HepG2 (cell line): ENCODE data around the gene PRM3. TPM values are rescaled to one million over a fixed set of nuclear protein-coding genes. Genes with fewer than 3 reads are reported as not detected.

Experiments
- BCL6 ChIP-seq: IDR thresholded peaks from 2 replicates; pipeline ENCODE4 v1.6.1; 2016; ENCODE audit warnings: missing genetic modification reagents, missing compliant biosample characterization
- NCOA5 ChIP-seq: sonication (generic); formaldehyde crosslinking; IDR thresholded peaks from 2 replicates; pipeline ENCODE4 v1.4.0; 2020; ENCODE audit warnings: missing genetic modification reagents
- RXRA ChIP-seq: sonication (generic); formaldehyde crosslinking; IDR thresholded peaks from 2 replicates; pipeline ENCODE4 v1.5.1; 2020; ENCODE audit warnings: missing genetic modification reagents
- SIX1 ChIP-seq: sonication (generic); formaldehyde crosslinking; IDR thresholded peaks from 2 replicates; pipeline ENCODE4 v1.4.0; 2020; ENCODE audit warnings: missing genetic modification reagents, borderline replicate concordance
- SRSF9 ChIP-seq: fragments of 200-400 bp; formaldehyde crosslinking; IDR thresholded peaks from 2 replicates; pipeline ENCODE4 v1.6.1; 2018; ENCODE audit warnings: borderline replicate concordance, mild to moderate bottlenecking, low read depth, low read length; ENCODE audit not compliant: insufficient read depth, poor library complexity, severe bottlenecking
- TCF12 ChIP-seq, 2 experiments: fragments of 450-650 bp in 1 of 2; sonication (generic) in 1 of 2; formaldehyde crosslinking in 1 of 2; IDR thresholded peaks; 2 replicates each; pipeline versions ENCODE4 v1.6.1 to v1.8.0; 2017 to 2022; ENCODE audit warnings: antibody characterized with exemption in 1 of 2, mild to moderate bottlenecking in 1 of 2, missing genetic modification reagents in 1 of 2, moderate library complexity in 1 of 2
- THRA ChIP-seq: sonication (generic); formaldehyde crosslinking; IDR thresholded peaks from 2 replicates; pipeline ENCODE4 v1.4.0; 2020; ENCODE audit warnings: missing genetic modification reagents, borderline replicate concordance
- ZBED4 ChIP-seq: sonication (generic); formaldehyde crosslinking; IDR thresholded peaks from 2 replicates; pipeline ENCODE4 v1.4.0; 2020; ENCODE audit warnings: missing genetic modification reagents, borderline replicate concordance
- ZFP36L1 ChIP-seq: sonication (generic); formaldehyde crosslinking; IDR thresholded peaks from 2 replicates; pipeline ENCODE4 v1.8.0; 2022; ENCODE audit warnings: mild to moderate bottlenecking, missing genetic modification reagents, moderate library complexity
- ZNF276 ChIP-seq: sonication (generic); formaldehyde crosslinking; IDR thresholded peaks from 2 replicates; pipeline ENCODE4 v1.4.0; 2020; ENCODE audit warnings: mild to moderate bottlenecking, low read depth, missing genetic modification reagents
- ZNF280B ChIP-seq: sonication (generic); formaldehyde crosslinking; IDR thresholded peaks from 2 replicates; pipeline ENCODE4 v1.5.0; 2020; ENCODE audit warnings: missing genetic modification reagents, mild to moderate bottlenecking, borderline replicate concordance
- ZNF414 ChIP-seq: sonication (generic); formaldehyde crosslinking; IDR thresholded peaks from 2 replicates; pipeline ENCODE4 v1.5.0; 2020; ENCODE audit warnings: missing genetic modification reagents
- ZNF724P ChIP-seq: sonication (generic); formaldehyde crosslinking; IDR thresholded peaks from 2 replicates; pipeline ENCODE4 v1.8.0; 2022; ENCODE audit warnings: missing genetic modification reagents, borderline replicate concordance
- ZNF773 ChIP-seq: sonication (generic); formaldehyde crosslinking; IDR thresholded peaks from 2 replicates; pipeline ENCODE4 v1.4.0; 2020; ENCODE audit warnings: missing genetic modification reagents, borderline replicate concordance
- polyA plus RNA-seq, 8 experiments: library from polyadenylated mRNA; depleted of rRNA in 3 of 8; stranded (reverse) in 7 of 8; unstranded in 1 of 8; fragments of >200 nt; fragmentation: Illumina TruSeq in 4 of 8; extraction: Trizol in 4 of 8; gene quantifications; 2 replicates each; pipeline versions ENCODE4 v1.2.1 to v1.2.3, GENCODE V29; 2011 to 2016; ENCODE audit warnings: low read depth in 4 of 8, missing spikeins in 1 of 8, mixed read lengths in 1 of 8; ENCODE audit not compliant: insufficient read depth in 1 of 8
- total RNA-seq, 5 experiments: library from RNA; depleted of rRNA; stranded (reverse); fragments of >200 nt; fragmentation: Illumina TruSeq; extraction: Trizol; gene quantifications; 2 replicates each; pipeline ENCODE4 v1.2.3, GENCODE V29; 2016; ENCODE audit warnings: low read depth in 1 of 5

The PRM3 gene
- total and polyA plus RNA-seq, 2 of the 13 experiments (the other 11 are each of a cell fraction or from before 2014, with no cell fraction given), result not detected

GRCh38 chr16:11255737-11256660 lies 17.4 kb downstream of the PRM3 start, which contains the start of gene SOCS1 (continued):
- TF ChIP-seq ZNF280B (CRISPR knock-in tag), result peak; percentile 79; the same call in 1 of the 2 replicates
- peak; percentile 21; the same call in 1 of the 2 replicates for TF ChIP-seq BCL6
- no peak for TF ChIP-seq ZNF724P (CRISPR knock-in tag)
- no peak for TF ChIP-seq TCF12 (IDR thresholded peaks at IDR 0.05)
- peak; percentile 25; the same call in 1 of the 2 replicates for TF ChIP-seq TCF12 (CRISPR knock-in tag; IDR thresholded peaks at IDR 0.05)
- no peak for TF ChIP-seq SIX1 (CRISPR knock-in tag)
- 0 out of 2 replicates have a peak, but pooled peaks have one; percentile 52 for TF ChIP-seq RXRA (CRISPR knock-in tag)
- peak; percentile 58; the same call in 1 of the 2 replicates for TF ChIP-seq ZNF414 (CRISPR knock-in tag)
- peak; percentile 37; the same call in 1 of the 2 replicates for TF ChIP-seq ZNF276 (CRISPR knock-in tag)
- 0 out of 2 replicates have a peak, but pooled peaks have one; percentile 59 for TF ChIP-seq ZNF773 (CRISPR knock-in tag)
- no peak; the same call in 1 of the 2 replicates for TF ChIP-seq NCOA5
- TF ChIP-seq SRSF9, result no peak
- peak; percentile 50; the same call in 1 of the 2 replicates for TF ChIP-seq ZBED4 (CRISPR knock-in tag)
- no peak; the same call in 1 of the 2 replicates for TF ChIP-seq THRA (CRISPR knock-in tag)
- no peak for TF ChIP-seq ZFP36L1 (CRISPR knock-in tag)
